ENCODE results near the gene CLSTN2. TPM values are rescaled to one million over a fixed set of nuclear protein-coding genes. Genes with fewer than 3 reads are reported as not detected.

CLSTN2 gene
- total and polyA plus RNA-seq, 2 of the 13 experiments (the other 11 are each of a cell fraction or from before 2014, with no cell fraction given), result not detected

DNA sequence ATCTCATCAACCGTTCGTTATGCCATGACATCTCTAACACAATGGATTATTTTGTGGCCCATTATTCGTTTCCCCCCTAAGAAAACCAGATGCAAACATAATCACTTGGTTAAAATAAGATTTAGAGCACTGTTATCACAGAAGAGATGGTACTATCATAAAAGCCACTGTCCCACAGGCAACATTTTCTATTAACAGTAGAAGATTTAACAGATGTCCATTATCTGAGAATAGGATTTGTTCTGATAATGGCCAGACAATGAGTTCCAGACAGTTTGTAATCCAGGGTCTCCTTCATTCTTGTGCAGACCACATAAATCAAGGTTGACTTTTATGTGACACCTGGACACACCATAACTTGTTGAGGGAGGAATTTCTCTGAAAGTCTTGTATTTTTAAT lies 153.1 kb downstream of the CLSTN2 start:
- in situ Hi-C loops (cut with HindIII; ENCODE audit: extremely low pct_ligation_motif_present, low pct_unique_long_range_greater_than_20kb), result no loop called here
- 0% methylated on average over 1 of the region's 3 CpGs for WGBS (ENCODE audit: low lambda C conversion rate)
- intact Hi-C loops (cut with micrococcal nuclease; ENCODE audit: unreplicated experiment), result no loop called here
- ATAC-seq, result no peak
- CTCF ChIA-PET (ENCODE audit: low intra/inter-chr PET ratio, low total read pairs), result no interaction called here
- Histone ChIP-seq H2AFZ (ENCODE audit: low read length) (no peak overlapping the region), H3K36me3 (replicated peaks in 1 of 2; ENCODE audit: control insufficient read depth in 1 of 2, insufficient read depth in 2 of 2, low read length in 2 of 2) (no peaks in the 10 kb centered on the region), H3K9ac (ENCODE audit: insufficient read depth, low read depth, low read length) (no peak overlapping the region), H3K4me1 (ENCODE audit: insufficient read depth, low read length) (no peaks in the 10 kb centered on the region), H3K4me2 (ENCODE audit: low read depth, low read length) (no peak overlapping the region), H3K79me2 (ENCODE audit: insufficient read depth, low read length) (no peaks in the 10 kb centered on the region), H4K20me1 (ENCODE audit: insufficient read depth, low read length) (no peaks in the 10 kb centered on the region), H3K4me3 (replicated peaks in 1 of 3; ENCODE audit: insufficient read depth in 1 of 3, low read depth in 2 of 3, low read length in 3 of 3) (no peak overlapping the region), H3K27ac (ENCODE audit: extremely low read length, insufficient read depth, low read length) (no peak overlapping the region), H3K27me3 (ENCODE audit: control insufficient read depth in 1 of 2, insufficient read depth in 2 of 2, low read length in 2 of 2) (no peaks in the 10 kb centered on the region; a peak in 1 of 5 replicates), H3K9me3 (ENCODE audit: low read length) (peaks cover 5% of the 10 kb centered on the region; the same call in 1 of the 2 replicates)
- POLR2A ChIA-PET, result no interaction called here
- no peak for FAIRE-seq
- TF ChIP-seq SMARCC2 (IDR thresholded peaks at IDR 0.05) (no peak), TCF7 (IDR thresholded peaks at IDR 0.05; ENCODE audit: low read depth) (no peak), ZNF788 (CRISPR knock-in tag; IDR thresholded peaks at IDR 0.05; ENCODE audit: borderline replicate concordance) (no peak), PHF21A (CRISPR knock-in tag; IDR thresholded peaks at IDR 0.05) (no peak), RARA (CRISPR knock-in tag; IDR thresholded peaks at IDR 0.05) (no peak), FOXA1 (IDR thresholded peaks at IDR 0.05) (no peak), FOXA1 (CRISPR knock-in tag; IDR thresholded peaks at IDR 0.05) (no peak), MAFG (CRISPR knock-in tag; IDR thresholded peaks at IDR 0.05) (no peak), RXRB (CRISPR knock-in tag; IDR thresholded peaks at IDR 0.05; ENCODE audit: borderline replicate concordance) (no peak), IRX3 (CRISPR knock-in tag; IDR thresholded peaks at IDR 0.05; ENCODE audit: borderline replicate concordance, low read depth) (no peak), U2AF2 (IDR thresholded peaks at IDR 0.05; ENCODE audit: low read depth, low read length) (no peak)
- TF ChIP-seq, protein P1, sequence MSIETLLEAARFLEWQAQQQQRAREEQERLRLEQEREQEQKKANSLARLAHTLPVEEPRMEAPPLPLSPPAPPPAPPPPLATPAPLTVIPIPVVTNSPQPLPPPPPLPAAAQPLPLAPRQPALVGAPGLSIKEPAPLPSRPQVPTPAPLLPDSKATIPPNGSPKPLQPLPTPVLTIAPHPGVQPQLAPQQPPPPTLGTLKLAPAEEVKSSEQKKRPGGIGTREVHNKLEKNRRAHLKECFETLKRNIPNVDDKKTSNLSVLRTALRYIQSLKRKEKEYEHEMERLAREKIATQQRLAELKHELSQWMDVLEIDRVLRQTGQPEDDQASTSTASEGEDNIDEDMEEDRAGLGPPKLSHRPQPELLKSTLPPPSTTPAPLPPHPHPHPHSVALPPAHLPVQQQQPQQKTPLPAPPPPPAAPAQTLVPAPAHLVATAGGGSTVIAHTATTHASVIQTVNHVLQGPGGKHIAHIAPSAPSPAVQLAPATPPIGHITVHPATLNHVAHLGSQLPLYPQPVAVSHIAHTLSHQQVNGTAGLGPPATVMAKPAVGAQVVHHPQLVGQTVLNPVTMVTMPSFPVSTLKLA (IDR thresholded peaks at IDR 0.05), result no peak
- BruUV-seq (replicated peaks), result no TSS peak
- no peak for DNase-seq (ENCODE audit: low spot score)
